ENCODE results near the gene MUC5B. TPM values are rescaled to one million over a fixed set of nuclear protein-coding genes. Genes with fewer than 3 reads are reported as not detected.
"Not testable (repeated sequence)": the region's sequence is repeated elsewhere in the genome, so short reads cannot be mapped to it uniquely, and the experiment has no call there.

MUC5B gene
- total and polyA plus RNA-seq, 9 donors = 0.02 to 35.3 (median 1.1) TPM; not detected in 1

DNA sequence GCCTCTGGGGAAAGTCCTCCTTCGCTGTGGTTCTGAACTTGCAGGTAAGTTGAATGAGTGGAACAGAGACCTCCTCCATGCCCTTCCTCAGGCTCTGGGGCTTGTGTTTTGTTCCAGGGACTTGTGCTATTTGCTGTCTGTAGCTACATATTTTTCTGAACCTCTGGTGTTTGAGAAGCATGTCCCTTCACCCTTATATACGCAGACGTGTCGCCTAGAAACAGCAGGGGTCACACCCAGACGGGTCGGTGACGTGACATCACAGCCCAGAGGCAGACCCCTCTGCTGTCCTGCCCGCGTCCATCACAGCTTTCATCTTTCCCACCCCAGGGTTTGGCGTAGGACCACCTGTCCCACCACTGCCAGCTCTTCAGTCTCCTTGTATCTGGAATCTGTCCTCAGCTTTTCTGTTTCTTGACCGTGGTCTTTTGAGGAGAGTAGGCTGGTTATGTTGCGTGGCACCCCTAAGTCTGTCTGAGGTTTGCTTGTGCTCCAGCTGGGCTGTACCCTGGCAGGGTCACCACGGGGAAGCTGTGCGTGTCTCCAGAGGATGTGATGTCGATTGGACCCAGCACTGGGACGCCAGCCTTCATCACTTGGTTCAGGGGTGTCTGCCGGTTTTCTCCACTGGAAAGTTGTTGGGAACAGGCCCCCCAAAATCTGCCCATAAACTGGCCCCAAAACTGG lies 13.4 kb upstream of the MUC5B start:
- H3K9me3 ChIP-seq = no peaks in the 10 kb centered on the region
- H3K36me3 ChIP-seq = no peaks in the 10 kb centered on the region
- DNase-seq = peak in 1 of 5 donors; percentile 21
- no peak overlapping the region for H3K27ac ChIP-seq
- no peak overlapping the region for H3K4me3 ChIP-seq
- 82 to 89% (median 86%) methylated on average over 17 of the region's 17 CpGs for WGBS, 3 donors
- H3K4me1 ChIP-seq (ENCODE audit: insufficient read depth) = no peaks in the 10 kb centered on the region
- H3K27me3 ChIP-seq = no peaks in the 10 kb centered on the region
- TF ChIP-seq POLR2A (IDR thresholded peaks at IDR 0.05) = no peak
- TF ChIP-seq, protein P1, sequence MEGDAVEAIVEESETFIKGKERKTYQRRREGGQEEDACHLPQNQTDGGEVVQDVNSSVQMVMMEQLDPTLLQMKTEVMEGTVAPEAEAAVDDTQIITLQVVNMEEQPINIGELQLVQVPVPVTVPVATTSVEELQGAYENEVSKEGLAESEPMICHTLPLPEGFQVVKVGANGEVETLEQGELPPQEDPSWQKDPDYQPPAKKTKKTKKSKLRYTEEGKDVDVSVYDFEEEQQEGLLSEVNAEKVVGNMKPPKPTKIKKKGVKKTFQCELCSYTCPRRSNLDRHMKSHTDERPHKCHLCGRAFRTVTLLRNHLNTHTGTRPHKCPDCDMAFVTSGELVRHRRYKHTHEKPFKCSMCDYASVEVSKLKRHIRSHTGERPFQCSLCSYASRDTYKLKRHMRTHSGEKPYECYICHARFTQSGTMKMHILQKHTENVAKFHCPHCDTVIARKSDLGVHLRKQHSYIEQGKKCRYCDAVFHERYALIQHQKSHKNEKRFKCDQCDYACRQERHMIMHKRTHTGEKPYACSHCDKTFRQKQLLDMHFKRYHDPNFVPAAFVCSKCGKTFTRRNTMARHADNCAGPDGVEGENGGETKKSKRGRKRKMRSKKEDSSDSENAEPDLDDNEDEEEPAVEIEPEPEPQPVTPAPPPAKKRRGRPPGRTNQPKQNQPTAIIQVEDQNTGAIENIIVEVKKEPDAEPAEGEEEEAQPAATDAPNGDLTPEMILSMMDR (IDR thresholded peaks at IDR 0.05) = no peak
- TF ChIP-seq EP300 (IDR thresholded peaks at IDR 0.05) = no peak
- intact Hi-C loops (cut with DNase I) = loop anchor here in 1 of 4 donors (10.0 kb wide), 1 partner anchor 365 kb away; the partner anchor contains the start of gene DUSP8

DNA sequence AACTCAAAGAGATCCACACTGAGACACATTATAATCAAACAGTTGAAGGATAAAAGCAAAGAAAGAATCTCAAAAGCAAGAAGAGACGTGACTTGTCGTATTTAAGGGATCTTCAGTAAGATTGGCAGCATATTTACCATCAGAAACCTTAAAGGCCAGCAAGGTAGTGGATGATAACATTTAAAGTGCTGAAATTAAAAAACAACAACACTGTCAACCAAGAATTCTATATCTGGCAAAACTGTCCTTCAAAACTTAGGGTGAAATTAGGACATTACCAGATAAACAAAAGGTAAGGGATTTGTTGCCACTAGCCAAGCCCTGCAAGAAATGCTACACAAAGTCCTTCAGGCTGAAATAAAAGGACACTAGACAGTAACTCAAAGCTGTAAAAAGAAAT lies 11.0 kb upstream of the MUC5B start:
- intact Hi-C loops (cut with DNase I) = no loop called here

DNA sequence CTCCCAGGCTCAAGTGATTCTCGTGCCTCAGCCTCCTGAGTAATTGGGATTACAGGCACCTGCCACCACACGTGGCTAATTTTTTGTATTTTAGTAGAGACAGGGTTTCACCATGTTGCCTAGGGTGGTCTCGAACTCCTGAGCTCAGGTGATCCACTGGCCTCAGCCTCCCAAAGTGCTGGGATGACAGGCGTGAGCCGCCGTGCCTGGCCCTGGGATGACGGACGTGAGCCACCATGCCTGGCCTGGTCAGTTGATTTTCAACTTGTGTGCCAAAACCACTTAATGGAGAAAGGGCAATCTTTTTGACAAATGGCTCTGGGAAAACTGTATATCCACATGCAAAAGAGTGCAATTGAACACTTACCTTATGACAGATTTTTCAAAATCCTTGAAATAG lies 7.0 kb upstream of the MUC5B start:
- intact Hi-C loops (cut with DNase I); H3K4me1 ChIP-seq (ENCODE audit: insufficient read depth): not testable (repeated sequence)

More for the DNA sequence above, 11.0 kb upstream of the MUC5B start:
- no peak overlapping the region for H3K27ac ChIP-seq
- H3K4me1 ChIP-seq (ENCODE audit: insufficient read depth) = no peaks in the 10 kb centered on the region
- no peaks in the 10 kb centered on the region for H3K27me3 ChIP-seq
- WGBS, 3 donors = 73 to 84% (median 77%) methylated on average over 2 of the region's 2 CpGs
- H3K4me3 ChIP-seq = no peak overlapping the region
- H3K9me3 ChIP-seq = no peaks in the 10 kb centered on the region
- no peak for DNase-seq
- TF ChIP-seq, protein P1 (IDR thresholded peaks at IDR 0.05) = no peak
- no peak for TF ChIP-seq EP300 (IDR thresholded peaks at IDR 0.05)
- TF ChIP-seq POLR2A (IDR thresholded peaks at IDR 0.05) = no peak
- H3K36me3 ChIP-seq = no peaks in the 10 kb centered on the region

DNA sequence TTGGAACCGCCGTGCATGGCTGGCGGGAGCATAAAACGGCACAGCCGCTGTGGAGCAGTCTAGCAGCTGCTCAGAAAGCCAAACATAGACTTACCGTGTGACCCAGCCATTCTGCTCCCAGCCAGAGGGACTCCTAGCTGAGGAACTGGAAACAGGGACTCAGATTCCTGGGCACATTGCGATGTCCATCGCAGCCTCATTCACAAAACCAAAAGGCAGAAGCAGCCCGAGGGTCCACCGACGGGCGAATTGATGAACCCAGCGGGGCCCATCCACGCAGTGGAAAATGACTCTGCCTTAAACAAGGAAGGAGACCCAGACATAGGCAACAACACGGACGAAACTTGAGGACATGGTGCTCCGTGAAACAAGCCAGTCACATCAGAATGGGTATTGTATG lies 5.7 kb upstream of the MUC5B start:
- H3K4me1 ChIP-seq (ENCODE audit: insufficient read depth) = no peaks in the 10 kb centered on the region
- H3K27ac ChIP-seq = no peak overlapping the region
- no peaks in the 10 kb centered on the region for H3K36me3 ChIP-seq
- no peaks in the 10 kb centered on the region for H3K9me3 ChIP-seq
- 85 to 88% (median 88%) methylated on average over 17 of the region's 17 CpGs for WGBS, 3 donors
- TF ChIP-seq, protein P1 (IDR thresholded peaks at IDR 0.05) = no peak
- no peak for TF ChIP-seq POLR2A (IDR thresholded peaks at IDR 0.05)
- no peak for TF ChIP-seq EP300 (IDR thresholded peaks at IDR 0.05)
- no peak for DNase-seq
- intact Hi-C loops (cut with DNase I) = no loop called here
- no peak overlapping the region for H3K4me3 ChIP-seq
- H3K27me3 ChIP-seq = no peaks in the 10 kb centered on the region

More for the DNA sequence above, 7.0 kb upstream of the MUC5B start:
- not testable (repeated sequence) for H3K27ac ChIP-seq, H3K36me3 ChIP-seq, H3K27me3 ChIP-seq, H3K9me3 ChIP-seq, DNase-seq, H3K4me3 ChIP-seq
- WGBS, 3 donors = 78 to 84% (median 80%) methylated on average over 8 of the region's 8 CpGs

DNA sequence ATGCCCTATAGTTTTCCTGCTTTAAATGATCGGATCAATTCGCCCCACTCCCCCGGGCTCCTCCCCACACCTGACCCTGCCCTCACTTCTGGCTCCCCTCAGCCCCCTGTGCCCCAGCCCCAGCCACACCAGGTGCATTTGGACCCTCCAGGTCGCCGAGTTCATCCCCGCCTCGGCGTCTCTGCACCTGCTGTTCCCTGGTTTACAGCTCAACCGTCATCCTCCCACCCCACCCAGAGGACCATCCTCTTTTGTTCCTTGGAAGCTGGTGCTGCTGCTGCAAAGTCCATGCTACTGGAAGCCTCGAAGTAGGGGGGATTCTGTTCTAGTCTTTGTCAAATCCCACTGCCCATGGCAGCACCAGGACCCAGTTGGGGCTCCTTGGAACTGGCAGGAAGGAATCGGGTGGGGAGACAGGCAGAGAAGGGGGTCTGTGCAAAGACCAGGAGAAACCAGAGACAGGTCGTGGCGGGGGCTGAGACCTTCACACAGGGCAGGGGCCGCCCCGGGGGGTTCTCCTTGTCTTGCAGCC lies 4.5 kb upstream of the MUC5B start:
- Histone ChIP-seq H3K4me3 (no peak overlapping the region), H3K27ac (no peak overlapping the region), H3K27me3 (no peaks in the 10 kb centered on the region), H3K4me1 (ENCODE audit: insufficient read depth) (no peaks in the 10 kb centered on the region), H3K36me3 (no peaks in the 10 kb centered on the region), H3K9me3 (no peaks in the 10 kb centered on the region)
- WGBS, 3 donors = 59 to 64% (median 63%) methylated on average over 15 of the region's 15 CpGs
- intact Hi-C loops (cut with DNase I) = no loop called here
- DNase-seq = peak in 1 of 5 donors; percentile 4
- no peak for TF ChIP-seq POLR2A (IDR thresholded peaks at IDR 0.05)
- TF ChIP-seq, protein P1 (IDR thresholded peaks at IDR 0.05) = no peak
- no peak for TF ChIP-seq EP300 (IDR thresholded peaks at IDR 0.05)

Data from ovary (tissue), 9 donors.